ENCODE results near the gene AGPAT4. TPM values are rescaled to one million over a fixed set of nuclear protein-coding genes. Genes with fewer than 3 reads are reported as not detected.
A peak's percentile ranks its signal among the peaks of the same experiment; 100 is the strongest.

Gene AGPAT4
- total and polyA plus RNA-seq, 9 donors, result 7.0 to 11.4 (median 8.4) TPM

- Histone ChIP-seq H3K9me3 (replicated peaks; ENCODE audit: control insufficient read depth, low read depth, low read length) (no peaks in the 10 kb centered on the region), H3K27ac (ENCODE audit: low read length) (no peak overlapping the region), H3K4me1 (ENCODE audit: control insufficient read depth, insufficient read depth, low read length) (no peaks in the 10 kb centered on the region), H3K36me3 (ENCODE audit: control insufficient read depth, insufficient read depth, low read length) (peaks cover 61% of the 10 kb centered on the region), H3K4me3 (ENCODE audit: low read length) (no peak overlapping the region), H3K27me3 (ENCODE audit: control insufficient read depth, insufficient read depth, low read length) (no peaks in the 10 kb centered on the region)
- WGBS (ENCODE audit: insufficient coverage), result 70% methylated on average over 2 of the region's 5 CpGs
- DNase-seq, result no peak
These were observed 164.9 kb downstream of the AGPAT4 start for GRCh38 chr6:161108916-161109315.

- Histone ChIP-seq H3K27ac (ENCODE audit: low read length) (no peak overlapping the region), H3K27me3 (ENCODE audit: control insufficient read depth, insufficient read depth, low read length) (no peaks in the 10 kb centered on the region), H3K4me1 (ENCODE audit: control insufficient read depth, insufficient read depth, low read length) (no peaks in the 10 kb centered on the region), H3K4me3 (ENCODE audit: low read length) (no peak overlapping the region), H3K9me3 (replicated peaks; ENCODE audit: control insufficient read depth, low read depth, low read length) (no peaks in the 10 kb centered on the region), H3K36me3 (ENCODE audit: control insufficient read depth, insufficient read depth, low read length) (peaks cover 64% of the 10 kb centered on the region)
- WGBS (ENCODE audit: insufficient coverage), result 96% methylated on average over 19 of the region's 23 CpGs
- DNase-seq, result no peak
These were observed 165.8 kb downstream of the AGPAT4 start for GRCh38 chr6:161107779-161108730.

- H3K36me3 ChIP-seq (ENCODE audit: control insufficient read depth, insufficient read depth, low read length), result peaks cover 47% of the 10 kb centered on the region
- no peak overlapping the region for H3K4me3 ChIP-seq (ENCODE audit: low read length)
- H3K27ac ChIP-seq (ENCODE audit: low read length), result no peak overlapping the region
- H3K4me1 ChIP-seq (ENCODE audit: control insufficient read depth, insufficient read depth, low read length), result no peaks in the 10 kb centered on the region
- no peaks in the 10 kb centered on the region for H3K9me3 ChIP-seq (replicated peaks; ENCODE audit: control insufficient read depth, low read depth, low read length)
- no peaks in the 10 kb centered on the region for H3K27me3 ChIP-seq (ENCODE audit: control insufficient read depth, insufficient read depth, low read length)
- DNase-seq, result no peak
- no CpG with 5 or more reads among the region's 2 CpGs for WGBS (ENCODE audit: insufficient coverage)
These were observed 168.5 kb downstream of the AGPAT4 start for GRCh38 chr6:161105408-161105807.

GRCh38 chr6:161104966-161105365 lies 168.9 kb downstream of the AGPAT4 start:
- Histone ChIP-seq H3K27ac (ENCODE audit: low read length) (no peak overlapping the region), H3K27me3 (ENCODE audit: control insufficient read depth, insufficient read depth, low read length) (no peaks in the 10 kb centered on the region), H3K36me3 (ENCODE audit: control insufficient read depth, insufficient read depth, low read length) (peaks cover 45% of the 10 kb centered on the region), H3K9me3 (replicated peaks; ENCODE audit: control insufficient read depth, low read depth, low read length) (no peaks in the 10 kb centered on the region), H3K4me1 (ENCODE audit: control insufficient read depth, insufficient read depth, low read length) (no peaks in the 10 kb centered on the region), H3K4me3 (ENCODE audit: low read length) (no peak overlapping the region)
- no peak for DNase-seq

GRCh38 chr6:161103475-161103874 lies 170.4 kb downstream of the AGPAT4 start:
- DNase-seq, result no peak
- 97% methylated on average over 4 of the region's 4 CpGs for whole genome bisulfite sequencing (ENCODE audit: insufficient coverage)
- H3K27me3 ChIP-seq (ENCODE audit: control insufficient read depth, insufficient read depth, low read length), result no peaks in the 10 kb centered on the region
- no peak overlapping the region for H3K4me3 ChIP-seq (ENCODE audit: low read length)
- H3K4me1 ChIP-seq (ENCODE audit: control insufficient read depth, insufficient read depth, low read length), result no peaks in the 10 kb centered on the region
- H3K27ac ChIP-seq (ENCODE audit: low read length), result no peak overlapping the region
- no peaks in the 10 kb centered on the region for H3K9me3 ChIP-seq (replicated peaks; ENCODE audit: control insufficient read depth, low read depth, low read length)
- H3K36me3 ChIP-seq (ENCODE audit: control insufficient read depth, insufficient read depth, low read length), result peaks cover 36% of the 10 kb centered on the region

GRCh38 chr6:161101517-161101916 lies 172.3 kb downstream of the AGPAT4 start:
- Histone ChIP-seq H3K4me1 (ENCODE audit: control insufficient read depth, insufficient read depth, low read length) (no peaks in the 10 kb centered on the region), H3K27me3 (ENCODE audit: control insufficient read depth, insufficient read depth, low read length) (no peaks in the 10 kb centered on the region), H3K27ac (ENCODE audit: low read length) (no peak overlapping the region), H3K36me3 (ENCODE audit: control insufficient read depth, insufficient read depth, low read length) (peaks cover 33% of the 10 kb centered on the region), H3K9me3 (replicated peaks; ENCODE audit: control insufficient read depth, low read depth, low read length) (no peaks in the 10 kb centered on the region), H3K4me3 (ENCODE audit: low read length) (no peak overlapping the region)
- no CpG with 5 or more reads among the region's 7 CpGs for WGBS (ENCODE audit: insufficient coverage)
- peak; percentile 16 for DNase-seq

- no peaks in the 10 kb centered on the region for H3K4me1 ChIP-seq (ENCODE audit: control insufficient read depth, insufficient read depth, low read length)
- H3K27ac ChIP-seq (ENCODE audit: low read length), result no peak overlapping the region
- DNase-seq, result no peak
- H3K36me3 ChIP-seq (ENCODE audit: control insufficient read depth, insufficient read depth, low read length), result peaks cover 28% of the 10 kb centered on the region
- no peaks in the 10 kb centered on the region for H3K27me3 ChIP-seq (ENCODE audit: control insufficient read depth, insufficient read depth, low read length)
- no peaks in the 10 kb centered on the region for H3K9me3 ChIP-seq (replicated peaks; ENCODE audit: control insufficient read depth, low read depth, low read length)
- 93% methylated on average over 5 of the region's 8 CpGs for WGBS (ENCODE audit: insufficient coverage)
- no peak overlapping the region for H3K4me3 ChIP-seq (ENCODE audit: low read length)
These were observed 173.8 kb downstream of the AGPAT4 start for GRCh38 chr6:161100072-161100471.

- no peaks in the 10 kb centered on the region for H3K9me3 ChIP-seq (replicated peaks; ENCODE audit: control insufficient read depth, low read depth, low read length)
- no peak for DNase-seq
- H3K27me3 ChIP-seq (ENCODE audit: control insufficient read depth, insufficient read depth, low read length), result no peaks in the 10 kb centered on the region
- H3K4me1 ChIP-seq (ENCODE audit: control insufficient read depth, insufficient read depth, low read length), result no peaks in the 10 kb centered on the region
- no peak overlapping the region for H3K27ac ChIP-seq (ENCODE audit: low read length)
- peaks cover 22% of the 10 kb centered on the region for H3K36me3 ChIP-seq (ENCODE audit: control insufficient read depth, insufficient read depth, low read length)
- H3K4me3 ChIP-seq (ENCODE audit: low read length), result no peak overlapping the region
These were observed 177.9 kb downstream of the AGPAT4 start for GRCh38 chr6:161095916-161096315.

GRCh38 chr6:161094955-161095354 lies 178.9 kb downstream of the AGPAT4 start:
- no peak overlapping the region for H3K27ac ChIP-seq (ENCODE audit: low read length)
- H3K4me3 ChIP-seq (ENCODE audit: low read length), result no peak overlapping the region
- no peaks in the 10 kb centered on the region for H3K9me3 ChIP-seq (replicated peaks; ENCODE audit: control insufficient read depth, low read depth, low read length)
- peaks cover 27% of the 10 kb centered on the region for H3K36me3 ChIP-seq (ENCODE audit: control insufficient read depth, insufficient read depth, low read length)
- no peaks in the 10 kb centered on the region for H3K27me3 ChIP-seq (ENCODE audit: control insufficient read depth, insufficient read depth, low read length)
- WGBS (ENCODE audit: insufficient coverage), result 93% methylated on average over 3 of the region's 5 CpGs
- H3K4me1 ChIP-seq (ENCODE audit: control insufficient read depth, insufficient read depth, low read length), result no peaks in the 10 kb centered on the region
- DNase-seq, result no peak

- H3K9me3 ChIP-seq (replicated peaks; ENCODE audit: control insufficient read depth, low read depth, low read length), result no peaks in the 10 kb centered on the region
- no peak for DNase-seq
- WGBS (ENCODE audit: insufficient coverage), result 88% methylated on average over 1 of the region's 6 CpGs
- H3K4me1 ChIP-seq (ENCODE audit: control insufficient read depth, insufficient read depth, low read length), result no peaks in the 10 kb centered on the region
- no peak overlapping the region for H3K27ac ChIP-seq (ENCODE audit: low read length)
- H3K36me3 ChIP-seq (ENCODE audit: control insufficient read depth, insufficient read depth, low read length), result peaks cover 32% of the 10 kb centered on the region
- H3K4me3 ChIP-seq (ENCODE audit: low read length), result no peak overlapping the region
- no peaks in the 10 kb centered on the region for H3K27me3 ChIP-seq (ENCODE audit: control insufficient read depth, insufficient read depth, low read length)
These were observed 181.7 kb downstream of the AGPAT4 start for GRCh38 chr6:161091972-161092701.

Data from muscle of leg (tissue), 11 donors.